ENCODE results near the gene TEX2. TPM values are rescaled to one million over a fixed set of nuclear protein-coding genes. Genes with fewer than 3 reads are reported as not detected.

TEX2 gene
- total and polyA plus RNA-seq, 9 of the 15 experiments (the other 6 are each of a cell fraction or from before 2014, with no cell fraction given) = 4.1 to 27.6 (median 19.3) TPM

DNA sequence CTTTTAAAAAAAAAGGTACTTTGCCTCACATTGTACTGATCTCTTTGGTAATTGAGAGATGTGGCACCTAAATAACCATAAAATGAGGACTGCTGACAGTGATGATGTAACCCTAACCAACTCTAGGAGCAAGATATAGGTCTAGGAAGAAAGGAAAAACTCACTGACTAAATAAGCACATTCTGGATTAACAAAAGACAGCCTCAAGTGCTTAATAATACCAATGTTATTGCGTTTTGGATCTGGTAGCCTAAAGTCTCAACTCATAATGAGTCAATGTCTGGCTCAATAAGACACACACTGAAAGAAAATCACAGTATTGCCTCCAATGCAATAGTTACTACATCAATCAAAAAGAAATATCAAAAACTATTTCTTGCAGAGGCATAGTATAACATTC is 136.1 kb downstream of the TEX2 start:
- Histone ChIP-seq H3K4me2 (ENCODE audit: insufficient read depth, low read length) (peak overlapping the region; percentile 15; the same call in 1 of the 2 replicates), H4K20me1 (replicated peaks; ENCODE audit: control insufficient read depth, insufficient read depth, low read length) (no peaks in the 10 kb centered on the region), H3K9me1 (ENCODE audit: control insufficient read depth, insufficient read depth, low read length) (peaks cover 3% of the 10 kb centered on the region), H3K4me1 (replicated peaks in 1 of 2; ENCODE audit: control insufficient read depth in 2 of 2, insufficient read depth in 2 of 2, low read length in 2 of 2) (peaks cover 16 to 19% of the 10 kb centered on the region in 2 experiments; a peak in 4 of 5 replicates), H3K27me3 (ENCODE audit: control insufficient read depth in 2 of 2, insufficient read depth in 2 of 2, low read length in 2 of 2) (no peaks in the 10 kb centered on the region), H3K9ac (ENCODE audit: insufficient read depth in 1 of 2, low read depth in 2 of 2, low read length in 2 of 2) (no peak overlapping the region), H3K36me3 (ENCODE audit: control insufficient read depth, insufficient read depth, low read length) (no peaks in the 10 kb centered on the region), H3K9me3 (replicated peaks; ENCODE audit: control insufficient read depth, insufficient read depth, low read depth, low read length) (no peaks in the 10 kb centered on the region), H3K79me2 (ENCODE audit: control insufficient read depth, insufficient read depth, low read length) (peaks cover 41% of the 10 kb centered on the region), H2AFZ (ENCODE audit: low read depth, low read length) (no peak overlapping the region), H3K4me3 (no peak overlapping the region), H3K27ac (ENCODE audit: extremely low read depth, low read depth, low read length) (no peak overlapping the region)
- TSS peak; percentile 14 for BruUV-seq (replicated peaks)
- POLR2A ChIA-PET = interaction anchor here (0.6 to 2.3 kb wide), 4 partner anchors 9 to 98 kb away, joined by 3 to 6 read pairs (median 4); no protein-coding TSS in a partner anchor
- FAIRE-seq (no peak), DNase-seq (ENCODE audit: extremely low read depth in 1 of 4, low spot score in 3 of 4) (no peak), ATAC-seq (no peak)
- 0% methylated on average over 1 of the region's 1 CpG for WGBS (ENCODE audit: insufficient coverage, low coverage, missing lambda C conversion rate)
- intact Hi-C loops (cut with micrococcal nuclease) = no loop called here
- in situ Hi-C loops (cut with MboI) = no loop called here
- CTCF ChIA-PET (ENCODE audit: low intra/inter-chr PET ratio) = no interaction called here
- no peak for TF ChIP-seq ZNF780A (CRISPR knock-in tag; IDR thresholded peaks at IDR 0.05)
- TF ChIP-seq NFIX (CRISPR knock-in tag; IDR thresholded peaks at IDR 0.05; ENCODE audit: low read depth) = no peak
- no peak for TF ChIP-seq HDAC6 (IDR thresholded peaks at IDR 0.05; ENCODE audit: low read depth, low read length)
- TF ChIP-seq, protein P1, sequence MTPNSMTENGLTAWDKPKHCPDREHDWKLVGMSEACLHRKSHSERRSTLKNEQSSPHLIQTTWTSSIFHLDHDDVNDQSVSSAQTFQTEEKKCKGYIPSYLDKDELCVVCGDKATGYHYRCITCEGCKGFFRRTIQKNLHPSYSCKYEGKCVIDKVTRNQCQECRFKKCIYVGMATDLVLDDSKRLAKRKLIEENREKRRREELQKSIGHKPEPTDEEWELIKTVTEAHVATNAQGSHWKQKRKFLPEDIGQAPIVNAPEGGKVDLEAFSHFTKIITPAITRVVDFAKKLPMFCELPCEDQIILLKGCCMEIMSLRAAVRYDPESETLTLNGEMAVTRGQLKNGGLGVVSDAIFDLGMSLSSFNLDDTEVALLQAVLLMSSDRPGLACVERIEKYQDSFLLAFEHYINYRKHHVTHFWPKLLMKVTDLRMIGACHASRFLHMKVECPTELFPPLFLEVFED (CRISPR knock-in tag; conservative IDR thresholded peaks at IDR 0.05) = no peak
- TF ChIP-seq FOXK2 (conservative IDR thresholded peaks at IDR 0.05 in 1 of 2, IDR thresholded peaks at IDR 0.05 in 1 of 2; ENCODE audit: low read depth in 2 of 2) = no peak
- TF ChIP-seq, protein P2, sequence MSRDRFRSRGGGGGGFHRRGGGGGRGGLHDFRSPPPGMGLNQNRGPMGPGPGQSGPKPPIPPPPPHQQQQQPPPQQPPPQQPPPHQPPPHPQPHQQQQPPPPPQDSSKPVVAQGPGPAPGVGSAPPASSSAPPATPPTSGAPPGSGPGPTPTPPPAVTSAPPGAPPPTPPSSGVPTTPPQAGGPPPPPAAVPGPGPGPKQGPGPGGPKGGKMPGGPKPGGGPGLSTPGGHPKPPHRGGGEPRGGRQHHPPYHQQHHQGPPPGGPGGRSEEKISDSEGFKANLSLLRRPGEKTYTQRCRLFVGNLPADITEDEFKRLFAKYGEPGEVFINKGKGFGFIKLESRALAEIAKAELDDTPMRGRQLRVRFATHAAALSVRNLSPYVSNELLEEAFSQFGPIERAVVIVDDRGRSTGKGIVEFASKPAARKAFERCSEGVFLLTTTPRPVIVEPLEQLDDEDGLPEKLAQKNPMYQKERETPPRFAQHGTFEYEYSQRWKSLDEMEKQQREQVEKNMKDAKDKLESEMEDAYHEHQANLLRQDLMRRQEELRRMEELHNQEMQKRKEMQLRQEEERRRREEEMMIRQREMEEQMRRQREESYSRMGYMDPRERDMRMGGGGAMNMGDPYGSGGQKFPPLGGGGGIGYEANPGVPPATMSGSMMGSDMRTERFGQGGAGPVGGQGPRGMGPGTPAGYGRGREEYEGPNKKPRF (IDR thresholded peaks at IDR 0.05; ENCODE audit: low read depth, low read length) = no peak
- TF ChIP-seq EHMT2 (IDR thresholded peaks at IDR 0.05) = no peak
- TF ChIP-seq MECOM (CRISPR knock-in tag; IDR thresholded peaks at IDR 0.05) = no peak; the same call in 1 of the 2 replicates
- TF ChIP-seq CBX5 (IDR thresholded peaks at IDR 0.05; ENCODE audit: borderline replicate concordance, low read depth) = no peak
- TF ChIP-seq NUFIP1 (IDR thresholded peaks at IDR 0.05; ENCODE audit: partially characterized antibody) = no peak
- no peak for TF ChIP-seq CBFB (CRISPR knock-in tag; IDR thresholded peaks at IDR 0.05)
- no peak for TF ChIP-seq STAG1 (CRISPR knock-in tag; IDR thresholded peaks at IDR 0.05; ENCODE audit: borderline replicate concordance)
- no peak for TF ChIP-seq RFX5 (IDR thresholded peaks at IDR 0.05; ENCODE audit: low read depth, low read length)
- no peak for TF ChIP-seq MIER1 (IDR thresholded peaks at IDR 0.05; ENCODE audit: low read depth)
- TF ChIP-seq ATF7 (IDR thresholded peaks at IDR 0.05) = peak; percentile 64
